GM21737 (cell line): ENCODE results near the gene BIRC7.

ENCODE experiments used
- ATAC-seq: cut with Tn5 transposase; IDR thresholded peaks from one replicate; pipeline ENCODE4 v1.9.1; 2021; ENCODE audit warnings: mild to moderate bottlenecking, moderate library complexity; ENCODE audit not compliant: unreplicated experiment

Gene BIRC7

DNA sequence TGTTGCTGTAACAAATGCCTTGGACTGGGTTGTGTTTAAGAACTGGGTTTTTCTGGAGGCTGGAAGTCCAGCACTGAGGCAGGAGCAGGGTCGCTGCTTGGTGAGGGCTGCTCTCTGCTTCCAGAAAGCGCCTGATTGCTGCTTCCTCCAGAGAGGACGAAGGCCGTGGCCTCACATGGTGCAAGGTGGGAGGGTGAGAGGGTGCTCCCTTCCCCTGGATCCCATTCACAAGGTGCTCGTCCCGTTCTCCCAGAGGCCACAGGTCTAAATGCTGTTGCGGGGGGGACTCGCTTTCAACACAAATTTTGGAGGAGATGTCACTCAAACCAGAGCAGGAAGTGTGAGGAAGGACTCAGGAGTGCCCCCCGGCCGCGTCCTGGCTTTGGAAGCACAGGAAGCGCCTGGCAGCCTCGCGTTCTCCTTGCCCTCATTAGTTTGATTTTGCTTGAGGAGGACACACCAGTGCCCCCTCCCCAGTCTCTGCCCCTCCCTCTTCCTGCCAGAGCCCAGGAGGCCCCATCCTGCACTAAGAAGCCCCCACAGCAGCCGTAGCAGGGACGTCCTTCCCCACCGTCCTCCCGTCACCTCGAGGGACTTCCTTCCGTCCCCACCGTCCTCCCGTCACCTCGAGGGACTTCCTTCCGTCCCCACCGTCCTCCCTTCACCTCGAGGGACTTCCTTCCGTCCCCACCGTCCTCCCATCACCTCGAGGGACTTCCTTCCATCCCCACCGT, 26.3 kb downstream of the BIRC7 start:
- no peak for ATAC-seq

DNA sequence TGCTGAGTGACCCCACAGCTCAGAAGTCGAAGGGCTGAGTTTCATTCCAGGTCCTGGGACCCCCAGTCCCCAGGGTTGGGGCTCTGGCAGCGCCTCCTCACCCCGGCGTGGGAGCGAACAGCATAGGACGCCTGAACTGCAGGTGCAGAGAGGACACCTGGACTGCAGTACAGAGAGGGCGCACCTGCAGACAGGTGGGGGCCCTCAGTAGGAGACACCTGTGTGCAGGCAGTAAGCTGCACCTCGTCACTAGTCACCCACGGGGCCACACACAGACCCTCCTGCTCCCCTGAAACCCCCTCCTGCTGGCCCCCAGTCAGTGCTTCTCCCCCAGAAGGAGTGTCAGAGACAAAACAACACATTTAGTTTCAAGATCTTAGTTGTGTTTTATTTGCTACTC, 27.1 kb downstream of the BIRC7 start:
- ATAC-seq, result no peak

- ATAC-seq, result no peak
These were observed 28.3 kb downstream of the BIRC7 start for GRCh38 chr20:63264000-63264399.

DNA sequence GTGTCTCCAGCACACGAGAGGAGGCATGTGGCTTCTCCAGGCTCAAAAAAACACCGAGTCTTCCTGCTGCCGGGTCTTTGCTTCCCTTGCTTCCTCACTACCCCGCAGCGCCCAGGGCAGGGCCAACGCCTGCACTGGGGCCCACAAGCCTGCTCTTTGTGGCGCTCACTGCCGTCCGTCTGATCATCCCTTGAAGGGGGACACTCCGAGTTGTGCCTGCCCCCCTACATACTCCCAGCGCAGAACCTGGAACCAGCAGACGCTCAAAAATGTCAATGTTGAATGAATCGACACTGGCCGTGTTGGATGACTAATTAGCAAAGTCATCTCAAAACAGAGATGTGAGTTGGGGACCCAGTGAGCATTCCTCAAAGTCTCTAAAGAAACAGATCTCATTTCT, 28.8 kb downstream of the BIRC7 start:
- ATAC-seq, result no peak

DNA sequence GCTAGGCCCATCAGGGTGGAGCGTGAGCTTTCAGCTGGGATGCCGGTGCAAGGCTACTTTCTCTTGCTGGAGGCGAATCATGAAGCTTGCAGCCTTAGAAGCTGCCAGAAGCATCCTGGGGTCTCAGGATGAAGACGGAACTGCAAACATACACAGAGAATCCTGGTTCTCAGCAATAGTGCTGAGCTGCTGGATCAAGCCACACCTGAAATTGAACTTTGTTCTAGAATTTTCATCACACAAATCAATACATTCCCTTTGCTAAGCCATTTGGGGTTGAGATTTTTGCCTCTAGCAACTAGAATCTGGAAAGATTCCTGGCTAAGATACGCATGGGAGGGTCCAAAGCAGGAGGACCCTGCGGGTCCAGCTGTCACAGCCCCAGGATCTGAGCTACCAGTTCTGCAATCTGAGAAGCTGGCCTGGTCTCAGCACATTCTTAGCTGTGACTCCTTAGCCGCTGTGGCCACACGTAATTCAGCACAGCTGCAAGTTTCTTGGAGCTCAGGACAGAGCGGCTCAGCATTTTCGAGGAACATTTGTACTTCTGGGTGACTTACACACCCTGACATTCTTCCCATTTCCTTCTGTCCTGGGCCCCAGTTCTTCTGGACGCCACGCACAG, 30.3 kb downstream of the BIRC7 start:
- ATAC-seq, result no peak

- ATAC-seq, result no peak
These were observed 32.0 kb downstream of the BIRC7 start for GRCh38 chr20:63267691-63268090.

DNA sequence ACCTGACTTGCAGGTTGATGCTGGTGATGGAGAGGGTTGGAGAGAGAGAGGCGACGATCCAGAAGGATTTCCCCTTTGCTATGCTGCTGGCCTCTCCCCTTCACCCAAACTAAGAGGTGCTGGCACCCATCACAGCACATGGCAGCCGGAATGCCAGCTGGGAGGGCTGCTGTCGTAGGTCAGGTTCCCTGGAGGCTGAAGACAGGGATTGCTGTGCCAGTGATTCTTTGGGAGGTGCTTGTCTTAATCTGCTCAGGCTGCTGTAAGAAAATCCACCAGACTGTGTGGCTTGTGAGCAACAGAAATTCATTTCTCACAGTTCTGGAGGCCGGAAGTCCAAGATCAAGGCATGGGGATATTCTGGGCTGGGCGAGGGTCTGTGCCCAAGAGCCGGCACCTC, 32.6 kb downstream of the BIRC7 start:
- ATAC-seq, result no peak

GRCh38 chr20:63268671-63269439, 33.1 kb downstream of the BIRC7 start:
- ATAC-seq, result no peak

DNA sequence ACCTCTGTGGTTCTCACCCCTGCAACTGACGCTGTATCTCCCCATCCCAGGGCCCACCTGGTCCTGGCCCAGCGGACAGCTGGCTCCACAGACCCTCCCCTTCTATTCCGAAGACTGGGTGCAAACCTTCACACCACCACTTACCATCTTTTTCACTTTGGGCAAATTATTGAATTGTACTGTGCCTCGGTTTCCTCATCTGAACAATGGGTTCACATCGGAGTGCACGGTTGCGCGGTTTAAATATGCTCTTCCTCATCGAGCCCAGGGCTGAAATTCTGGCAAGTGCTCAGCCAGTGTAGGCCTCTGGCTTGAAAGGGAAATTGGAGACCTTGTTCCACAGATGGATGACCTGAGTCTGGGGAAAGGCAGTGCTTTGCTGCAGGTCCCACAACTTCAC, 34.0 kb downstream of the BIRC7 start:
- no peak for ATAC-seq

DNA sequence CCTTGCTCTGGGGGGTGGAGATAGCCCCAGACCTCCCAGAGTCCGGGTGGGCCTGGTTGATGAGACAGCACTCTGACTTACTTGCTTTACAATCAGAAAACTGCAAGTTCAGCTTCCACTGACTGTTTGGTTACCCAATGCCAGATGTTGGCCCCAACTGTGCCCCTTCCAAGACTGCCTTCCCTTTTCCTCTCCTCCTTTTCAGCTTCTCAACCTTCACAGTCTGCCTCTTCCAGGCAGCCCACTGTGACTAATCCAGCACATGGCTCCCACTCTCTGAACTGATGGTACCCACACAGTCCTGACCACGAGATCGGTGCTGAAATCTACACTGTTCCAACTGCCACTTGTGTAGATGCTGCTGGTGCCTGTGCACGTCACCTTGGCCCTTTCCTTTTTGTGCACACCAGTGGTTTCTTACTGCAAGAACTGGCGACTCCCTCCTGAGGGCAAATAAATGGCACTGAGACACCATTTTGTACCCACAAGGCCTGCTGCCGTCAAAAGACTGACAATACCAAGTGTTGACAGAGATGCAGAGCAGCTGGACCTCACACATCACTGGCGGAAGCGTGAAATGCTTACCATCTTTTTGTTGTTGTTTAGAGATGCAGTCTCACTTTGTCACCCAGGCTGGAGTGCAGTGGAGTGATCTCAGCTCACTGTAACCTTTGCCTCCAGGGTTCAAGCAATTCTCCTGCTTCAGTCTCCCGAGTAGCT, 35.1 kb downstream of the BIRC7 start:
- no peak for ATAC-seq

DNA sequence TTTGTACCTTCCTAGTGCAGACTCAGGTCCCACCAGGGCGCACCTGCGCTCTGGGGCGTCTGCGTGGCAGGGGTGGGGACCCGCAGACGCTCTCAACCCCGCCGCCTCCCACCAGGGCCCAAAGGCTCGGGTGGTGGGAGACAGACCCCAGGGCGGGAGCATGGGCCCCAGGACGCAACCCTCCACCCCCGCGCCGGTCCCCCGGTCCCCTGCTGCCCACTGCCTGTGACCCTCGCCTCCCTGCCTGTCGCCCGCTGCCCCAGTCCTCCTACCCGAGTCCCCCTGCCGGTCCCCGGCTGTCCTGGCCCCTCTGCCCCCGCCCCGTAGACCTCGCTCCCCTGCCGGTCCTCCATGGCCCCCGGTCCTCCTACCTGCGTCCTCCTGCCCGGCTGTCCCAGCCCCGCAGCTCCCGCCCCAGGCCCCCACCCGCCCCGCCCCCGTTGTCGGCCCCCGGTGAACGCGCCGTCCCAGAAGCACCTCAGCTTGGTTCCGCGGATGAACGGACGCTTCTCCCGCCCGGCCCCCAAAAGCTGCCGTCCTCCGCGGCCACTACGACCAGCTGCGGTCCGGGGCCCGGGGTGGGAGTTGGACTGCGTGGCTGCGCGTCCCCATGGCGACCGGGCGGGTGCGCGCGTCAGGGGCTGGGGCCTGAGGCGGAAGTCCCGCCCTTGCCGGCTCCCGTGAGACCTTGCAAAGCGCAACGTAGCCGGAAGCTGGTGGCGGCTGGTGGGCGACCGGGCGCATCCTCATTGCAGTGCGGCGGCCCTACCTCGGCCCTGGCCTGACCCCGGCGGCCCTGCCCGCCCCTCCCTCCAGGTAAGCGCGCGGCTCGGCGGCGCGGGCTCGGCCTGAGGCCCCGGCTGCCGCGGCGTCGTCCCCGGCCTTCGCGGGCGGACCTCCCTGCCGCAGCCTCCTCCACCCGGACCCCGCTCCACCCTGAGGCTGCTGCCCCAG, 36.7 kb downstream of the BIRC7 start, which contains the start of gene ARFGAP1:
Gene ARFGAP1 (plus strand): TSS at position 709 of the 954 bp plus-strand sequence. CDS start 2,768 bp downstream, outside the sequence.
- ATAC-seq, result peak; percentile 84

DNA sequence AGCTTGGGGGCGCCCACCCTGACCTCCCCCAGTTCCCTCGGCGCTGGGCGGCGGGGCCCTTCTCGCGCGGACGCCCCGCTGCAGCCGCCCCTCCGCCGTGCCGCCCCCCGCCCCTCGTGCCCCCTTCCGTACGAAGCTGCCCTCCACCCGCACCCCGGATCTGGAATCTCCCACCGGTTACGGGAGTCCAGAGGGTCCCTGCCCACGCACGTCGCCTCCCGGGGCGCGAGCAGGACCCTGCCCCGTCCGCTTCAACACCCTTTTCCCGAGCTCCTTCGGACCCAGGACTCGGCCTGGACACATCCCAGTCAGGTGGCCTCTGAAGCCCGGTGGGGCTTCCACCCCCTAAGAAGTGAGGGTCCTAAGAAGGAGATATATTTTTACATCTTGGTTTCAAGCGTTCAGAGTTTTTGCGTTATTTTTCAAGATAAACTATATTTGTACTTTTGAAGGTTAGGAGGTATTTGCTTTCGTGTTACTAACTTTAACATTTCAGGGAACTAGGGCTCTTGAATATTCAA, 37.4 kb downstream of the BIRC7 start:
- no peak for ATAC-seq

GRCh38 chr20:63273635-63274380, 38.1 kb downstream of the BIRC7 start:
- no peak for ATAC-seq

DNA sequence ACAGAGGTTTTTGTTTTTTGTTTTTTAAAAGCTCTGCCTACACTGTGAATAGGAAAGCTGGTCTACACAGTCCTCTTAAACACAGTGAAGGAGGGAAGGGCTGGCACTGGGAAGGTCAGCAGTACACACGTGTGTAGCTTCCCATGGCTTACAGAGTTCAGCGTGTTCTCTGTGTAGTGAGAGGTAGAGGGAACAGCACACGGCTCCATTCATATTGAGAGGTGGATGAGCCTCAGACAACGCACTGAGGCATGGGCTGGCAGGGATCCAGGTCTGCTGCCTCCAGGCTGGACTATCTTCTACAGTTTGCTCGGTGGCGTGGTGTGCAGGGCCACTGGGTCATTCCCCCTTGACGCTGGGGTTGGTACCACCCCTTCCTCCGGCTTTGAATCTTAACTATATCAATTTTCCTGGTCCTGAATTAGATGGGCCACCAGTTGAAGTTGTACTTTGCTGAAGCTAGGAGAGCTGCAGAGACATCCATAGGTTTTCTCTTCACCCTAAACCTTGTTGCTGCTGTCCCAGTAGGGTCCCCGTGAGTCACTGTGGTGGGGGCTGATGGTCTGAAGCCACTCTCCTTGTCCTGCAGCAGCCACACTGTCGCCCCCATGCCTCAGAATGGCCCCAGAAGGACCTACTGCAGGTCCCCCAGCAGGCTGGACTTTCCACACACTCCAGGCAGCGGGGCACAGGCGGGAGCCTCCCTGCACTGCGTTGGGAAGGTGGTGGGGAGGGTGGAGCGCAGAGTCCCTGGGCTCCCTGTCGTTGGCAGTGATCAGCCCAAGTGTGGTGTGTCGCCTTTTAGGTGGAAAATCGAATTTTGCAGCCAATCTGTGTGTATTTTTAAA, 38.9 kb downstream of the BIRC7 start:
- ATAC-seq, result no peak

DNA sequence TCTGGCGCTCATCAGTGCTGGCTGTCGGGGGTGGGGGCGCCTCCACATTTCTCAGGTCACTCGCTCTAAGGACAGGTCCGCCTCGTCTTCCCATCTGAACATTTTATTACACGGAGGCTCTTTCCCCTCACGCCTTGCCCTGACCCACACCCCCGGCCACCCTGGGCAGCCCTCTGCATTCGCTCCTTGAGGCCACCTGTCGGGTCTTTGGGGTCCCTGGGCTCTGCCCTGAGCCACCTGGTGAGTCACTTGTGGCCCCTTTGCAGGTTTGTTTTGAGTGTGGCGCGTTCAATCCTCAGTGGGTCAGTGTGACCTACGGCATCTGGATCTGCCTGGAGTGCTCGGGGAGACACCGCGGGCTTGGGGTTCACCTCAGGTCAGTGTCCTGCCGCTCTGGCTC, 40.1 kb downstream of the BIRC7 start:
- ATAC-seq, result no peak

DNA sequence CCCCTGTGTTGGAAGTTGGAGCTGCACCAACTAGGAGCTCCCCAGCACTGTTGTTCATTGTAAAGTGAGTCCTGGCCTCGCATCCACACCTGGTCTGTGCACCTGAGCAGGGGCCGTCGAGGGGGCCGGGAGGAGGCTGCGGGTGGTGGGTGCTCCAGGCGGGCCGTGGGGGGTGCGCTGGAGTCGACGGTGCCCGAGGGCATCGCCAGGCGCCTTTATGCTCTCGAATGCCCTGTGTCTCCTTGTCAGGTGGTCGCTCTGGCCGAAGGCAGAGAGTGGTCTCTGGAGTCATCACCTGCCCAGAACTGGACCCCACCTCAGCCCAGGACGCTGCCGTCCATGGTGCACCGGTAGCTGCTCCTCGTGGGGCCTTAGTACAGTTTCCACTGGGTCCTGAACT, 41.3 kb downstream of the BIRC7 start:
- ATAC-seq, result no peak

- no peak for ATAC-seq
These were observed 42.0 kb downstream of the BIRC7 start for GRCh38 chr20:63277466-63278272.
